Measurements from ENCODE around the gene UBE2D2. TPM values are rescaled to one million over a fixed set of nuclear protein-coding genes. Genes with fewer than 3 reads are reported as not detected.

The UBE2D2 gene
- total RNA-seq, 1 donor = 71.8 TPM

- peak overlapping the region; percentile 57 for H3K4me3 ChIP-seq (ENCODE audit: low read depth, low read length)
- peak; percentile 21 for DNase-seq (ENCODE audit: low read depth)
- TF ChIP-seq CTCF (IDR thresholded peaks at IDR 0.05; ENCODE audit: insufficient read depth, low read length) = no peak
Measured at GRCh38 chr5:139660105-139660922, 99.2 kb downstream of the UBE2D2 start.

- TF ChIP-seq CTCF (IDR thresholded peaks at IDR 0.05; ENCODE audit: insufficient read depth, low read length) = no peak
- peak overlapping the region; percentile 9 for H3K4me3 ChIP-seq (ENCODE audit: low read depth, low read length)
- DNase-seq (ENCODE audit: low read depth) = peak; percentile 92
Measured at GRCh38 chr5:139660923-139661814, 100.0 kb downstream of the UBE2D2 start.

- no peak for TF ChIP-seq CTCF (IDR thresholded peaks at IDR 0.05; ENCODE audit: insufficient read depth, low read length)
- no peak for DNase-seq (ENCODE audit: low read depth)
Measured at GRCh38 chr5:139662617-139663016, 101.5 kb downstream of the UBE2D2 start.

GRCh38 chr5:139663207-139664085, 102.3 kb downstream of the UBE2D2 start:
- no peak for DNase-seq (ENCODE audit: low read depth)
- TF ChIP-seq CTCF (IDR thresholded peaks at IDR 0.05; ENCODE audit: insufficient read depth, low read length) = no peak
- no peak overlapping the region for H3K4me3 ChIP-seq (ENCODE audit: low read depth, low read length)

More at GRCh38 chr5:139662617-139663016, 101.5 kb downstream of the UBE2D2 start:
- no peak overlapping the region for H3K4me3 ChIP-seq (ENCODE audit: low read depth, low read length)

GRCh38 chr5:139664086-139664693, 103.1 kb downstream of the UBE2D2 start:
- H3K4me3 ChIP-seq (ENCODE audit: low read depth, low read length) = no peak overlapping the region
- no peak for TF ChIP-seq CTCF (IDR thresholded peaks at IDR 0.05; ENCODE audit: insufficient read depth, low read length)
- no peak for DNase-seq (ENCODE audit: low read depth)

All from fibroblast of the aortic adventitia (primary cell).